GM19035 (cell line): ENCODE data around the gene THSD7B.
"Not testable (repeated sequence)": the region's sequence is repeated elsewhere in the genome, so short reads cannot be mapped to it uniquely, and the experiment has no call there.

Source experiments
- ATAC-seq: cut with Tn5 transposase; IDR thresholded peaks from one replicate; pipeline ENCODE4 v1.9.1; 2021; ENCODE audit not compliant: unreplicated experiment

The THSD7B gene

DNA sequence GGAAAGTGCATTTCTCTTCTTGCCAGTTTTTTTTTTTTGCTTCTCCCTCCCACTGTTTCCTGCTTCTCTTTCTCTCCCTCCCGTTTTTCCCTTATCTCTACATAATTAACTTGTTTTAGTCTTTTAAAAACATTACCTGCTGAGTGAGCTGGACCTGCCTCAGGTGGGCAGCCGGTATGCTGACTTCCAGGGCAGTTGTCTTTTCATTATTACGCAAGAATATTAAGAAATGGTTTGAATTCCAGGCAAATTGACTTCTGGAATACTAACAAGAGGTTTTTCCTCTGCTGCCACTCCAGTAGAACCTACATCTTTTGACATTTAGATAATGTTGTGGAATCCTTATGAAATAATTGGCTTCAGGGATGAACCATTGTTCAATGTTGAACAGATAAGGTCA is 161.8 kb downstream of the THSD7B start:
- no peak for ATAC-seq

DNA sequence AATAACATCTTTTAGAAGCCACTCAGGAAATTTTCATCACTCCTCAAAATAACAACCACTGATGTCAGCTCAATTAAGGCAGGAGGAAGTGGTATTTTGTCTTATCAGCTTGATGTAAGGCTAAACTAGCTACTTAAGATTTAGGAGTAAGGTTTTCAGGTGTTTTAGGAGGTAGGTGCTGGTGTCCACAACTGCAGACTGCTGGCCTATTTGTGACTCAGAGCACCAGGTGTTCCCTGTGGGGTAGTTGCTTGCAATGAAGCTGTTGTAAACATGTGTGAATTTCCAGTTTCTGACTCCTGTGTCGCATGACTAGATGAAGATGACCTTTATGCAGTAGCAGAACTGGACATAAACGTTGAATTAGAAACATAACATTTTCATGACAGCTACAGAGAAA is 164.2 kb downstream of the THSD7B start:
- no peak for ATAC-seq

DNA sequence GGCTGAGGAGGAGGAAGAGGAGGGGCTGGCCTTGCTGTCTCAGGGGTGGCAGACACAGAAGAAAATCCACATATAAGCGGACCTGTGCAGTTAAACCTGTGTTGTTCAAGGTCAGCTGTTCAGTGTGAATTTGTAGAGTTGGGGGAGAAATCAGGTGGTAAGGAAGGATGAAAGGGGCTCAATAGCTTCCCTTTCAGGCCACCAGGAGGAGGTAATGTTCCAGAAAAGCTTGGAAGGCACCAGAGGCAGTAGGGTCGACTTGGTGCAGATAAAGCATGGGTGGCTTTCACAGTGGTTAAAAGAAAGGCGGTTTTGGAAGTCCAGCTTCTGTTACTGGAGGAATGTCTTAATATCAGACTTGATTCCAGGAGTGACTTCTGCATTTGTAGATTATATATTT is 167.4 kb downstream of the THSD7B start:
- no peak for ATAC-seq

DNA sequence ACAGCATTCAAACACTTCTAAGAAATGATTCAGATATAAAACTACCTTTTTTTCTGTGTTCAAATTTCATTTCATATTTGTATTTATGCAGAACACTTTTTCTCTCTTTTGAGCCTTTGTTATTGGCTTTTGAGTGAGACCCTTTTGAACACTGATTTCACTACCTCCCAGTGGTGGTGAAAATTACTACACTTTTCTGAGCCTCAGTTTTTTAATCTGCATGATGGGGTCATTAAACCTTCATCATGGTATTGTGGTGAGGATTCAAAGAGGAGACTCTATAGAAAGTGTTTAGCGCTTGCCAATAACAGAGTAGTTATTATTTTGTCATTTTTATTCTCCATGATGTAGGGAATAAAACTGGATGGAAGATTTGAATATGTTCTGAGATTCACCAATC is 169.8 kb downstream of the THSD7B start:
- ATAC-seq: no peak

DNA sequence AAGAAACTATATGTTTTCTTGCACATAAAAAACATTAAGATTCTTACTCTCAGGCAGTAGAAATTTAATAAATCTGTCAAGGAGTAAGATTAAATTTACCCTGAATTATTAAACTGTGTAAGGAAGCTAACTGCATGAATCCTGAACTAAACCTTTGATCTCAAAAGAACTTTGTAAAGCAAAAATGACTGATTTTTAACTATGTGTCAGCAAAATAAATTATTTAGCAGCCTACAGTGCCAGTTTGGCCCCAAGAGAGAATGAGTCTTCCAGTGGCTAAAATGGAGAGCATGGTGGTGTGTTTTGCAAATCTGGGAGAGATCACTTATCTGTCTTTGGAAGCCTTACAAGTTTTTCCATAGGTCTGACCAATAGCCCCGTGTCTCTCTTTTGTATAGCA is 190.7 kb downstream of the THSD7B start:
- ATAC-seq: no peak

DNA sequence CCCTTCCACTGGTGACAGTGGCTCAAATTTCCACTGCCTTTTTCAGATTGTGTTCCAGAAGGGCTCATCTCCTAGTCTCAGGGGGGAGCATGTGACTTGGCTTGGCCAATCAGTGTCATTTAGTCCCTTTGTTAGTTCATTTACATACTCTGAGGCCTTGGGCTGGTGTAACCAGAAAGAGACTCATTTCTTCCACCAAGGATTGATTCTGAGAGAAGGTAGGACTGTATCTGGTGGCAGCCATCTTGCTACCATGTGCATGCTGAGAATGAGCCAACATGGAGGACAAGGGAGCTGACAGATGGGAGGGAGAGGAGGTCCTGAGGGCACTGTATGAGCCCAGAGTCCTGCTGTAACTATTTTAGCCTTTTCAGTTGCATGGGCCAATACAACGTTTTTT is 191.7 kb downstream of the THSD7B start:
- ATAC-seq: no peak

DNA sequence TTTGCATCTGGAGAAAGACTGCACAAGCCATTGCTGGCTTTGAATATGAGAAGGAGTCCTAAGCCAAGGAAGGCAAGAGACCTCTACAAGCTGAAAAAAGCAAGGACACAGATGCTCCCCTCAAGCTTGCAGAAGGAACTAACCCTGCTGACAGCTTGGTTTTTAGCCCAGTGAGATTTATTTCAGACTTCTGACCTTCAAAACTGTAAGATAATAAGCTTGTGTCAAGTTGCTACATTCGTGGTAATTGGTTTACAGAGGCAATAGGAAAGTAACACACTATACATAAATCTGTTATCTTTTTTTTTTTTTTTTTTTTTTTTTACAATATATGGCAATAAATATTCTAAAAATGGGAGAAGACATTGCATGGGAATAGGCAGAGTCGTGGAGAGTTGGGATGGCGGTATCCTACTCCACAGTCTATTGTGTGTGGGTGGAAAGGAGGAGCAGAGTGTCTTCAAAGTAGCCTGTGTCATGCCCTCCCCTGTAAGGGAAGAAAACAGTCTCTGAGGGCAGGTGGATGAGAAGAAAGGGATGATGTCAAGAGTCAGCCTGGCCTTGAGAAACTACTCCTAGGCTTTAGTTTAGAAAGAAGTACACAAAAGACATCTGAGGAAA is 196.9 kb downstream of the THSD7B start:
- ATAC-seq: no peak

DNA sequence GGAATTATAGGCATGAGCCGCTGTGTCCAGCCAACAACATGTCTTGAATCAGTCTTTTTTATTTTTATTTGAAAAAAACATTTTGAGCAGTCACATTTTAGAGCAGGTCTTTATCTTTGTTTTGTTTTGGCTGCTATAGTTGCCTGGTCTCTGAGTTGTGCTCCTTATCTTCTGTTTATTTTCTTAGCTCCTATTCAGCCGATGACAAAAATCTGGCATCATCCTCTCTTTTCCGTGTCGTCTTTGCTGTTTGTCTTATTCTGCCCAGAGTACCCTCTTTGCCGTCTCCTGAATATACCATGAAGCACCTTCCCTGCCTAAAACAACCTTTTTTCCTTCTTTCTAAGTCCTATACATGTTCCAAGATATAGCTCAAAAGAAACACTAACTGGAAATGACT is 201.1 kb downstream of the THSD7B start:
- no peak for ATAC-seq

DNA sequence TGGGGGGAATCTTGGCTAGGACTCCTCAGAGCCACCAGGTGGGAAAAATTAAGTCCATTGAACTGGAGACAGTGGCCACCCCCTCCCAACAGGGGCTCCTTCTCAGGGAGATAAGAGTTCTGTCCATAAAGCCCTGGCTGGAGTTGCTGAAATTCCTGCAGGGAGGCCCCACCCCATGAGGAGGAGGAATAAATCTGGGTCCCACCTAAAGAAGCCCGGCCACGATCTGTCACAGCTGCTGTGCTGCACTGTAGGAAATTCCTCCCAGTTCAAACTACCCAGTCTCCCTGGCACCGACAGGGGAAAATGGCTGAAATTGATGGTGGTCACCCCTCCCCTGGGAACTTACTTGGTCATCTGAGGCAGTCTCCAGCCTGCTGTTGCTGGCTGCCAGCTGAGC is 215.0 kb downstream of the THSD7B start:
- no peak for ATAC-seq

DNA sequence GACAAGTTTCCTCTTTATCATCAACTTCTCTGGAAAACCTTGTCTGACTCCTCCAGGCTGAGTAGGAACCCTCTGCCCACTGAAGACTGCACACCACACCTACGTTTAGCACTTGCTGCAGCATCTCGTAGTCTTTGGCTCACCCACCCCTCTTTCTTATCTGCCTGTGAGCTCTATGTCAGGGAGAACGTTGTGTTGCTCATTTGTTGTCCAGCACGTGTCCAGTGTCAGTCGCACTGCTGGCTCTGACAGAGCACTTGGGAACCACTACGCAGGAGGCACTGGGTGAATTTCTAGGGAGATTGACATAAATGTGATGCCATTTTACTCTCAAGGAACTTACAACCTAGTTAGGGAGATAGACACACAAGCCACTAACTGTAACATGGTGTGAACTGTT is 216.3 kb downstream of the THSD7B start:
- ATAC-seq: not testable (repeated sequence)

DNA sequence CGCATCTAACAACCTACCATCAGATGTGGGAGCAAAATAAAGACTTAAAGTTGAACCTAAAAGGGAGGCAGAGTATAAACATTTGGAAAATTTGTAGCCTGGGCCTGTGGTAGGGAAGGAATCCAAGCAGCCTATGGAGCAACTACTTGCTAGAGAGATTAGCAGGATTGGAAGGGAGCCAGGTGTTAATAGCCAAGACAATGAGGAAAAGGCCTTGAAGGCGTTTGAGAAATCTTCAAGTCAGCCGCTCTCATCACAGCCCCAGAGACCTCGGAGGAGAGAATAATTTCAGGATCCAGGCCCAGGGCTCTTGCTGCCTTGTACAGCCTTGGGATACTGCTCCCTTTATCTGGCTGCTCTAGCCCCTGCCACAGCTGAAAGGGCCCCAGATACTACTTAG is 219.7 kb downstream of the THSD7B start:
- no peak for ATAC-seq

DNA sequence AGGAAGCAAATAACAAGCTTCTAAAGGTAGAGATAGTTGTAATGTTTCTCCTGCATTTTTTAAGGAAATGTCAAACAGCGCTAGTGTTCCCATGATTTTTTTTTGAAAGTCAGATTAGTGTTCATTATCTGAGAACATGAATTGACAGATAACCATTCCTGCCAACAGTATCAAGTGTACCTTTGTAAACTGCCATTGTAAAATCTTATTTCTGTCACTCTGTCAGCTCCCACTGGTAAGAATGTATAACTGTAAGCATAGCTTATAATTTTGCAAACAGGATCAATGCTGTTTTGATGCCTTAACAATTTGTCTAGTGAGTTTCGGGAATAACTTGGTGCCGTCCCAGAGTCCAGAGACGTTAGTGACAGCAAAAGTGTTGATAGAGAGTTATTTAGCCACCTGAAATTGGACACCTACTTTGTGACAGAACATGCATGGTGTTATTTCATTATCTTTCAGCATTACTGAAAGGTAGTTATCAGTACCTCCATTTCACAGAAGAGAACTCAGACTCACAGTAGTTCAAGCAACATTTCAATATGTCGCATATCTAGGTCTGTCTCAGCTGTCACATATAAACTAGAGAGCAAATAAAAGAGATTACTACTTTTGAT is 221.4 kb downstream of the THSD7B start:
- ATAC-seq: no peak

DNA sequence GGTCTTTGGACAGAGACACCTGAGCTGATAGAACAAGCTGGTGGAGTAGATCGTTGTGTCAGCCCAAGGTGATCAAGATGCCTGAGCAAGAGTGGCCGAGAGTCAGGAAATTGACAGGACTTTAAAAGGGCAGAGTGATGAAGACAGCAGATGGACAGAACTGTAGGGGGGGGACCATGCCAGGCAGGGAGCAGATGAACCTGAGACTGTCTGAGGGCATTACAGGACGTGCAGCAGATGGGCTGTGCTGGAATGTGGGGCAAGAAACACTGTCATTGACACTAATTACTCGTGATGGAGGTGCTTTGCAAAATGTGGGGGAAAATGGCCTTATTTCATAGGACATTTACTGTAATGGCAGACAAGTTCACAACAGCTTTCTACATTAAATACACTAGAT is 225.0 kb downstream of the THSD7B start:
- ATAC-seq: no peak

DNA sequence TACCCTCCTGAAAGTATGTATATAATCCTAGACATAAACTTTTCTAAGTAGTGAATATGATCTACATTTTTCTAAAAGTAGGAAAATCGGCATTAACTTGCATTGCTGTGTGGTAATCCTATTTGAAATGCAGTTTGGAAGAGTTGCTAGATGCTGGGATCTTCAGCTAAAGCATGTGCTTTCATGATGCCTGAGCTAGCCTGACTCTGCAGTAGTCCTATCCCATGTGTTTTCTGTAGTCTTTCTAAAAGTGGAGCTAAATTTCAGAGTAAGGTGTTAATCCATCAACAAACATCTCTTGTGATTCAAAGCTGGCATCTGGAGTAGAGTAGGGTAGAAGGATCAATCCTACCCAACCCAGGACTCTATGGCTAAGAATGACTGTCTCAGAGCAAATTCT is 229.4 kb downstream of the THSD7B start:
- ATAC-seq: no peak

DNA sequence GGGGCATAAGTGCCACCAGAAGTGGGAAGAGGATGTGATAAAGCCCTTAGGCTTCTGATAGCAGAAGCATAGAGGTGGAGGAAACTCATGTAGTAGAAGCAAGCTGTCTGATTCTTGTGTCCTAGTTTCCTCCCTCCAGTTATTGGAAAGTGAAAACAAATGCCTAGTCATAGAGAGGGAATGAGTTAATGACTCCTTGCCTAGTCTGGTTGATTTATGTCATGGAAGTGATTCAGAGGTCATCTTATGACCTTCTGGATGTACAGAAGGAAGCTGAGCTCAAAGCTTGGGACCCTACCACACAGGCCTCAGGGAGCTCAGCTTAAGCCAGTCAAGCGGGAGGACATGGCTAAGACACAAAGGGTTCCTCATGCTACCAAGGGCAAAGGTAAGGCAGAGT is 232.2 kb downstream of the THSD7B start:
- no peak for ATAC-seq

DNA sequence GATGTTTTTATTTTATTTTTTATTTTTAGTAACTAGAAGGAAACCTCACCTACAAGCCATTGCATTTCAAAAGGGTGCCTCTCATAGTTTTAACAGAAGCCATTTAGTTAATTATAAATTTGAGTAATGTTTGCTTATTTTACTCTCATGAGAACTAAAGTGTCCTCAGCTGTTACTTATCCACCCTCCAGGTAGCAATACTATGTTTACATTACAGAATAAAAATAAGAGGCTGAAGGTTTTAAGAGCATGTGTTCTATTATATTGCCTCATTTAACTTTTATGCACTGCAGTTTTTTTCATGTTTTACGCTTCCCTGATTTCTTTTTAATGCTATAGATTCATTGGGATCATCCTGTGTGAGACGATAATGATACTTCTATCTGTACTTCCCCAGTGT is 235.5 kb downstream of the THSD7B start:
- ATAC-seq: no peak

DNA sequence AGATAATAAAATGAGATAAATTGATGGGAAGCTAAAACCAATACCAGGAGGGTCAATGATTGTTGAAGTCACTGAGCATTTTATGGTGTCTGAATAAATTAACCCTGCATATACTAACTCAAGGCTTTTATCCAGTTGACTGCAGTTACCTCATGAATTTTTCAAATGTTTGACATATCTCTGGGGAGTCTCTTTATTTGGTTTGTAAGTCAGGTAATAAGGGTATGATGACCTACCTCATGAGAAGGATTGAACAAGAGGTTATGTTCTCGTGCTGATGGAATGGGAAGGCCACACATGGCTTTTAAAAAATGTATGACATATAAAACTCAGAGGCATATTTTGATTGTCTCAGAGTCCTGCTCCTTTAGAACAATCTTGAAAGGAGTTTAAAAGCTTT is 237.6 kb downstream of the THSD7B start:
- ATAC-seq: no peak

DNA sequence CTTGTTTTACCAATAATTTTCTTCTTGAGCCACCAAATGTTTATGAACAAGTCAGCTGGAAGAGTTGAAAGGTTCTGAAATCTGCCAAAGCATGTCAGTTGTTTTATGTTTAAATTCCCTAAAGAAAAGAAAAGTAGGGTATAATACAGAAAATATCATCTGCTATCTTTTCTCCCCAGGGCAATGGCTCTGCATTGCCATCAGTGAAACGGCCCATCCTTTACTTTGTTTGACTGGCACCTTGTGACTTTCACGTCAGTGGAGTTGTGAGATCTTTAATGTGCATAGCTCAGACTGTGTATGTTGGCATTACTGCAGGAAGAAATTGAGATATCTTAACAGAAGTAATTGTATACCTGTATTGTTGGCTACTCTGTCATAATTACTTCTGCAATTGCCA is 239.9 kb downstream of the THSD7B start:
- no peak for ATAC-seq

DNA sequence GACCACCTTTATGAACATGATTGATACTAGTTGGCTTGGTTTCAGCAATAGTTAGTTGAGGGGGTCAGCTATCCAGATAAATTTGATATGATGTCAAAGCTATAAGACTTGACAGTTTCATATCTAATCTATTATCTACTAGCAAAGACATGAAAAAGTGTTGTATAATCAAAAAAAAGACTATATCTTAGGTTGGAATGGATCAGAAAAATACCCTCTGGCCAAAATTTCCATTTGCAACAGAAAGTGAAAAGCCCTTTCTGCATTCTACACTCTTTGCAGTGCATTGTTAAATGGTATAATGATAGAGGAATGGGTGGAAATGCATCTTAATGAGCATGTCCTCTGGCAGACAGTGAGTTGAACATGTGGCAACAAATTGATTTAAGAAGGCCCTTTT is 242.6 kb downstream of the THSD7B start:
- no peak for ATAC-seq

DNA sequence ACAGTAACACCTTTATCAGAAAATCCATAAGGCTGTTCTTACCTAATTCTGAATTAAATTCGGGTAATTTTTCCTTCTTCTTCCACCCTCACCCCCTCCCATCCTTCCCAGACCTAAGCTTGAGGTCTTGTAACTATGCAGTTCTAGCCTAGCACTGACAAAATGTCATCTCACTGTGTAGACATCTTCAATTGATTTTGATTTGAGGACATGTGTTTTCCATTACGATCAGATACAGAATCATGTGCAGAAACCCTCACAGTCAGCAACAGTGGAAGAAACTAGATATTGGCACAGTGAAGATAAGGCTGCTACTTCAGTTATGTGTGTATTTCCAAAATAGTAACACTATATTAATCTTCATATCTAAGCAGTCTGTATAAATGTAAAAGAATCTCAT is 244.6 kb downstream of the THSD7B start:
- ATAC-seq: no peak

DNA sequence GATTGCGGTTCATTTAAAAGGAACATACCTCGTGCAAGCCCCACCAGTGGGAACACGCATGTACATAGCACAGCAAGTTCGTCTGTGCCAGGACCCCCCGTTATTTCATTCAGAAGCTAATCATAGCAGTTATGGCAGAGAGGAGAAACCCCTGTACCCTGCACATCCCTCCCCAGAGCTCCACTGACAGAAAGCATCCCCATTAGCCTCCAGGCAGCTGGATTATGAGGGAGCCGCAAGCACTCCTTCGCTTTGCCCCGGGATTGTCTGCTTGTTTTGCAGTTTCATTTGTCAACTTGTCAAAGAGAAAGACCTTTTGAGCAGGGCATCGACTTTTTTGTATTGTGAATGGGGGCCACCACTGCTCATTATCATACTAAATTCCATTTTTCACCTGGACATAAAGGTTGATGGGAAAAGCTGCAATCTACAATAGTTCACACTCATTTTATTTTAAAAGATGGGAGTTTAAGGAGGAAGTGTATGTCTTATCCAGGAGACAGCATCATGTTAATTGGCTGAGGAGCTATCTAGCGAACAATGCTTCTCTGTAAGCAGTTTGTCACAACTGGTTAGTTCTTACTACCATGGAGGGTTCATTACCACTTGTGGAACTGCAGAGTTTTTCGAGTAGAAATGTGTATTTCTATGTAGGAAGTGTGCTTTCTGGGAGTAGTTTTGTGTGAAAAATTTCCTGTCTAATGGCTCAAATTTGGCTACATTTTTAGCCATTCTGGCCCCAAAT is 255.3 kb downstream of the THSD7B start:
- ATAC-seq: no peak

DNA sequence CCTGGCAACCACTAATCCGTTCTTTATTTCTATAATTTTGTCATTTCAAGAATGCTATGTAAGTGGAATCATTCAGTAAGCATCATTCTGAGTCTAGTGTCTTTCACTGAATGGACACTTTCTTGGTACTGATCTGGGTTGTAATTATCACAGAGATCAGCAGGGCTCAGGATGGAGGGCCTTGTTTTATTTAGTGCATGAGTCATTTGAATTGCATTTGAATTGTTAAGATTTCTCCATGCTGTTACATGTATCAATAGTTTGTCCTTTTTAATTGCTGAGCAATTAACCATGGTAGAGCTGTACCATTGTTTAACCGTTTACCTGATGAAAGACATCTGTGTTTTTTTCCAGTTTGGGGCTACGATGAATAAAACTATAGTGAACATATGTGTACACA is 256.4 kb downstream of the THSD7B start:
- no peak for ATAC-seq

DNA sequence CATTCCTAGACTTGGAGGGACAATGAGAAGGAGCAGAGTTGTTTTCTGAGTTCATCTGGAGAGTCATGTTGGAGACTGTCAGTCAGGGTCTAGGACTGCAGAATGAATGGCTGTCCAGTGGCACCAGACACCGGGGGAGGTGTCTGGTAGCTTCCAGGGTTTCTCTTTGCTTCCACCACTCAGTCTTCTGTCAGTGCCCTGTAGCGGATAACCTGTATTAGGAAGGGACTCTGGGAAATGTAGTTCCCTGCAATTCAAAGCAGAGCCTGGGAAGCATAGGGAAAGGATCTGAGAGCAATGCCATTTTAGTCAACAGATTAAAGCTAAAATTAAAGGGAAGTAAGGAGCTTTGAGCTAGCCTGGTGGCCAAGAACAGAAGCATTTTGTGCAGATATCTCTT is 257.9 kb downstream of the THSD7B start:
- ATAC-seq: no peak
